ENCODE results near the gene MYBPH. TPM values are rescaled to one million over a fixed set of nuclear protein-coding genes. Genes with fewer than 3 reads are reported as not detected.

Gene MYBPH
- total and polyA plus RNA-seq, 2 donors (not counting 3 experiments of a cell fraction or from before 2014, with no cell fraction given) = not detected

GRCh38 chr1:203183828-203184227 lies 8.2 kb upstream of the MYBPH start:
- Histone ChIP-seq H3K4me2 (ENCODE audit: insufficient read depth, low read length) (no peak overlapping the region), H3K9me1 (replicated peaks; ENCODE audit: control insufficient read depth, extremely low read depth, insufficient read depth, low read length) (no peaks in the 10 kb centered on the region), H4K20me1 (replicated peaks; ENCODE audit: control insufficient read depth, extremely low read depth, insufficient read depth, low read length) (no peaks in the 10 kb centered on the region), H2AFZ (ENCODE audit: low read depth, low read length) (no peak overlapping the region), H3K36me3 (ENCODE audit: control insufficient read depth in 2 of 2, extremely low read depth in 1 of 2, insufficient read depth in 2 of 2, low read length in 2 of 2) (no peaks in the 10 kb centered on the region), H3K9me3 (replicated peaks; ENCODE audit: control insufficient read depth, insufficient read depth, low read length) (no peaks in the 10 kb centered on the region), H3K4me1 (ENCODE audit: control insufficient read depth, extremely low read depth, insufficient read depth, low read length) (no peaks in the 10 kb centered on the region), H3K4me3 (replicated peaks in 1 of 3; ENCODE audit: insufficient read depth in 1 of 3, low read depth in 1 of 3, low read length in 3 of 3) (no peak overlapping the region), H3K79me2 (ENCODE audit: control insufficient read depth, insufficient read depth, low read length) (no peaks in the 10 kb centered on the region), H3K27ac (ENCODE audit: insufficient read depth, low read depth, low read length) (no peak overlapping the region), H3K27me3 (ENCODE audit: control insufficient read depth in 2 of 2, insufficient read depth in 2 of 2, low read length in 2 of 2) (peaks cover 8 to 13% of the 10 kb centered on the region in 2 experiments), H3K9ac (replicated peaks; ENCODE audit: extremely low read depth, insufficient read depth, low read length) (no peak overlapping the region)
- DNase-seq (ENCODE audit: low read depth, low spot score) (no peak), FAIRE-seq (no peak)
- no TSS peak for BruUV-seq (replicated peaks)
- TF ChIP-seq MYC (IDR thresholded peaks at IDR 0.05; ENCODE audit: low read depth, low read length) (no peak), FOS (IDR thresholded peaks at IDR 0.05; ENCODE audit: borderline replicate concordance, insufficient read depth, low read length) (no peak), GATA2 (IDR thresholded peaks at IDR 0.05; ENCODE audit: insufficient read depth, insufficient read length, low read depth, low read length) (no peak), EZH2 (IDR thresholded peaks at IDR 0.05; ENCODE audit: borderline replicate concordance, low read depth, low read length, severe bottlenecking) (no peak), POLR2AphosphoS5 (IDR thresholded peaks at IDR 0.05; ENCODE audit: insufficient read depth, low read depth, low read length) (no peak), POLR2A (IDR thresholded peaks at IDR 0.05; ENCODE audit: low read depth, low read length) (no peak), JUN (IDR thresholded peaks at IDR 0.05; ENCODE audit: borderline replicate concordance, insufficient read depth, insufficient read length, low read depth) (no peak)
- TF ChIP-seq, protein P1, sequence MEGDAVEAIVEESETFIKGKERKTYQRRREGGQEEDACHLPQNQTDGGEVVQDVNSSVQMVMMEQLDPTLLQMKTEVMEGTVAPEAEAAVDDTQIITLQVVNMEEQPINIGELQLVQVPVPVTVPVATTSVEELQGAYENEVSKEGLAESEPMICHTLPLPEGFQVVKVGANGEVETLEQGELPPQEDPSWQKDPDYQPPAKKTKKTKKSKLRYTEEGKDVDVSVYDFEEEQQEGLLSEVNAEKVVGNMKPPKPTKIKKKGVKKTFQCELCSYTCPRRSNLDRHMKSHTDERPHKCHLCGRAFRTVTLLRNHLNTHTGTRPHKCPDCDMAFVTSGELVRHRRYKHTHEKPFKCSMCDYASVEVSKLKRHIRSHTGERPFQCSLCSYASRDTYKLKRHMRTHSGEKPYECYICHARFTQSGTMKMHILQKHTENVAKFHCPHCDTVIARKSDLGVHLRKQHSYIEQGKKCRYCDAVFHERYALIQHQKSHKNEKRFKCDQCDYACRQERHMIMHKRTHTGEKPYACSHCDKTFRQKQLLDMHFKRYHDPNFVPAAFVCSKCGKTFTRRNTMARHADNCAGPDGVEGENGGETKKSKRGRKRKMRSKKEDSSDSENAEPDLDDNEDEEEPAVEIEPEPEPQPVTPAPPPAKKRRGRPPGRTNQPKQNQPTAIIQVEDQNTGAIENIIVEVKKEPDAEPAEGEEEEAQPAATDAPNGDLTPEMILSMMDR (IDR thresholded peaks at IDR 0.05; ENCODE audit: extremely low read depth in 1 of 2, insufficient read depth in 1 of 2, low read depth in 1 of 2, low read length in 2 of 2) = no peak
- TF ChIP-seq, protein P2, sequence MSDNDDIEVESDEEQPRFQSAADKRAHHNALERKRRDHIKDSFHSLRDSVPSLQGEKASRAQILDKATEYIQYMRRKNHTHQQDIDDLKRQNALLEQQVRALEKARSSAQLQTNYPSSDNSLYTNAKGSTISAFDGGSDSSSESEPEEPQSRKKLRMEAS (IDR thresholded peaks at IDR 0.05; ENCODE audit: insufficient read depth, insufficient read length) = no peak
- intact Hi-C loops (cut with micrococcal nuclease) = no loop called here
- dilution Hi-C loops (cut with MboI; ENCODE audit: extremely low pct_ligation_motif_present, low sequenced_read_pairs) = no loop called here
- ChIA-PET POLR2A (no interaction called here), CTCF (interaction anchor here (1.0 to 2.7 kb wide), 2 partner anchors 12 to 144 kb away, joined by 3 to 8 read pairs; no protein-coding TSS in a partner anchor)

Data from endothelial cell of umbilical vein (primary cell).